GM18511 (cell line): Measurements from ENCODE around the gene SCART1.

Source experiments
- ATAC-seq: cut with Tn5 transposase; IDR thresholded peaks from one replicate; pipeline ENCODE4 v1.9.1; 2021; ENCODE audit warnings: mild to moderate bottlenecking, moderate library complexity; ENCODE audit not compliant: unreplicated experiment

The SCART1 gene

GRCh38 chr10:133454204-133454893, 604 bp downstream of the SCART1 start:
- ATAC-seq = no peak

DNA sequence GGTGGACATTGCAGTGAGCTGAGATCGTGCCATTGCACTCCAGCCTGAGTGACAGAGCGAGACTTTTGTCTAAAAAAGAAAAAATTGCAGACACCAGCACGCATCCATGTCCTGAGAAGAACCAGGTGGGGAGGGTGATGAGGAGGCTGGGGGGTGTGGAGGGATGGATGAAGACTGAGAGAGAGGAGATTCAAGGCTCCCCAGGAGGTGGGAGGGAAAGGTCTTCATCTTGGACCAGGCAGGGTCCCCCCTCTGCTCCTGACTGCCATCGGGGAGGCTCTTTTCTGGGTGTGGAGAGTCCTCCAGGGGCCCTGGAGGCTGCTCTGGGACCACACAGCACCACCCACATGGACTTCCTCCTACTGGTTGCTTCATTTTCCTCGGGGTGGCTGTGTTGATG, 1.5 kb downstream of the SCART1 start:
- no peak for ATAC-seq

DNA sequence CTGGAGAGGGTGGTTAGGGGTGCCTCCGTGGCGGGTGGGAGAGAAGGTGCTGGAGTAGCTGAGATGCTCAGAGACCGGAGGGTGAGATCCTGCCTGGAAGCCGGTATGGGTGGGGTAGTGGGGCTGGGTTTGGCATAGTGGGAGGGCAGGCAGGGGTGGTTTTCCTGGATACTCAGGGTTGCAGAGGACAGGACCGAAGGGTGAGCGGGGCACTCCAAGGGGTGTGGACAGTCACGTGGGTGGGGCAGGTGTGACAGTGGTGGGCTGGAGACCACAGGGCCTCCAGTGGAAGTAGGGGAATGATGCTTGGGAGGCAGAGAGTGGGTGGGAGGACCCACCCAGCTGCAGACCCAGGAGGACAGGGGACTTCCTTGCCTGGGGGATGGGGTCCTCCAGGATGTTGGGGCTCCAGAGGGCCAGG, 1.9 kb downstream of the SCART1 start:
- no peak for ATAC-seq

- ATAC-seq = no peak
These were observed 2.6 kb downstream of the SCART1 start for GRCh38 chr10:133456041-133456951.

- no peak for ATAC-seq
These were observed 3.5 kb downstream of the SCART1 start for GRCh38 chr10:133457100-133457841.

- no peak for ATAC-seq
These were observed 4.4 kb downstream of the SCART1 start for GRCh38 chr10:133458021-133458709.

DNA sequence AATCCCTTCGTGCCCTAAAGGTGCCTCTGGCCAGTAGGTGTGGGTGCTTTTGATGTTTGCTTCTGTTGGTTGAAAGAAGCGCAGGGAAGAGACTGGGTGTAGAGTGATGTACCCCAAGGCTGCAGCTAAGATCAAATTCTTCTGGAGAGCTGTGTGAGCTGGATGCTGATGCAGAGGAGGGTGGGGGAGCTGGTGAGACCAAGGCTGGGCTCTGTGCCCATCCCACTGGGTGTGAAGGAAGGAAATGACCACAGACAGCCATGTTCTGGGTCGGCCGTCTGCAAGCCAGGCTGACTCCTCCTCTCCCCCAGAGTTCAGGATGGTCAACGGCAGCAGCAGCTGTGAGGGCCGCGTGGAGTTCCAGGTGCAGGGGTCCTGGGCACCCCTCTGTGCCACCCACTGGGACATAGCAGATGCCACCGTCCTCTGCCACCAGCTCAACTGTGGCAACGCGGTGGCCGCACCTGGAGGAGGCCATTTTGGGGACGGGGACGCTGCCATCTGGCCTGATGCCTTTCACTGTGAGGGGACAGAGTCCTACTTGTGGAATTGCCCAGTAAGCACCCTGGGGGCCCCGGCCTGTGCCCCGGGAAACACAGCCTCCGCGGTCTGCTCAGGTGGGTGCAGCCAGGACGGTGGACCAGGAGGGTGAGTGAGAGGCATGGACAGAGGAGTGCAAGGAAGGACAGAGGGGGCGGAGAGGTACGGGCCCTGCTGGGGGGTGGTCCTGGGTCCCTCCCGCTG, 5.1 kb downstream of the SCART1 start:
- no peak for ATAC-seq

DNA sequence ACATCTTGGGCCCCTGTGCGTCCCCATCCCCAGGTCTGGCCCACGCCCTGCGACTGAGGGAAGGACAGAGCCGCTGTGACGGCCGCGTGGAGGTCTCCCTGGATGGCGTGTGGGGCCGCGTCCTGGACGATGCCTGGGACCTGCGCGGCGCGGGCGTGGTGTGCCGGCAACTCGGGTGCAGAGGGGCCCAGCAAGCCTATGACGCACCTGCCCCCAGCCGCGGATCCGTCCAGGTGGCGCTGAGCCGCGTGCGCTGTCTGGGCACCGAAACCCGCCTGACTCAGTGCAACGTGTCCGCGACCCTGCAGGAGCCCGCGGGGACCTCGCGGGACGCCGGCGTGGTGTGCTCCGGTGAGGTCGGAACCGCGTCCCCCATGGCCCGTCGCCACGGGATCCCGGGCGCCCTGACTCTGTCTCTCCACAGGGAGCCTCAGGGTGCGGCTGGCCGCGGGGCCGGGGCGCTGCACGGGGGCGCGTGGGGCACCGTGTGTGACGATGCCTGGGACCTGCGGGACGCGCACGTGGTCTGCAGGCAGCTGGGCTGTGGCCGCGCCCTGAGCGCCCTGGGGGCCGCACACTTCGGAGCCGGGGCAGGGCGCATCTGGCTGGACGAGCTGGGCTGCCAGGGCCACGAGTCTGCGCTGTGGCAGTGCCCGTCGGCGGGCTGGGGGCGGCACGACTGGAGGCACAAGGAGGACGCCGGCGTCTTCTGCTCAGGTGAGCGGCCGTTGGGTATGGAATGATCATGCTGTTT, 5.9 kb downstream of the SCART1 start:
- ATAC-seq = no peak

- no peak for ATAC-seq
These were observed 6.5 kb downstream of the SCART1 start for GRCh38 chr10:133460208-133460769.

DNA sequence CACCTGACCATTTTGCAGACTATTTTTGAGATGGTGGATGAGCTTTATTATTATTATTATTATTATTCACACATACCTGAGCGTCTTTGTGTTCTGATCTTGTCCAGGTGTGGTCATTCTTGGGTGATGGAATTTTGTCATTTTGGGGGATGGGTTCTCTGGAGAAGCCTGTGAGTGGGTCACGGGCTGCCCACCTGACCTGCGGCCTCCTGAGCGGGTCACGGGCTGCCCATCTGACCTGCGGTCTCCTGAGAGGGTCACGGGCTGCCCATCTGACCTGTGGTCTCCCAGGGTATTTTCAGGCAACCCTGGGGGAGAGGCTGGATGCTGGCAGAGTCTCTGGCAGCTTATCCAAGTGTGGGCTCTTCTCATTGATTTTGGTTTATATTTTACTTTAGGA, 7.3 kb downstream of the SCART1 start:
- no peak for ATAC-seq

DNA sequence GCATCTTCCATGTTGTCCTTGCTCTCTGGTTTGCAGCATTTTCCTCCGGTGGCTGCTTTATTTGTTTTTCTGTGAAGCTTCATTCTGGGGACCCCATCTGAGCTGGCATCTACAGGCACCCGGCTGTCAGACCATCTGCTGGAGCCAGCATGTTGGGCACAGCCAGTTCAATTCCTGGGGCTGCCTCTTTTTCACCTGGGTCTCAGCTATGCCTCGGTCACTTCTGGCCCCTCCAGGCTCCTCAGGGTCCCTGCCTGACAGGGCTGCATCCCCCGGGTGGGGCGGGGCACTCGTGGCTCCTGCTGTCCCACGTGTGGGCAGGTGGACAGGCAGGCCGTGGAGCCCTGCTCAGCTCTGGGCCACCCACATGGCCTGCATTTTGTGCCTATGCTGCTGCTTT, 8.1 kb downstream of the SCART1 start:
- ATAC-seq = no peak

- no peak for ATAC-seq
These were observed 9.0 kb downstream of the SCART1 start for GRCh38 chr10:133462512-133463305.

DNA sequence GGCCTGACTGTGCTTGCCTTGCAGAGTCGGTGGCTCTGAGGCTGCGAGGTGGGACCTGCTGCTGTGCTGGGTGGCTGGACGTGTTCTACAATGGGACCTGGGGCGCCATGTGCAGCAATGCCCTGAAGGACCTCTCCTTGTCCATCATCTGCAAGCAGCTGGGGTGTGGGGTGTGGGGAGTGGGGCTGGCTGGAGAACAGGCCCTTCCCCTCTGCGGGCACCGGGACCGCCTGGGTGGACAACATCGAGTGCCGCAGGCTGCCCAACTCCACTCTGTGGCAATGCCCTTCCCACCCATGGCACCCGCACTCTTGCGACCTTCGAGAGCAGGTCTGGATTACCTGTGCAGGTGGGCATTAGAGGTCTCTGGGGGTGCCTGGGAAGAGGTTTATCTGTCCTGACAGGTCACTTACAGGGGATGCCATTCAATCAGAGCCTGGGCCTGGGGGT, 10.9 kb downstream of the SCART1 start:
- ATAC-seq = no peak

GRCh38 chr10:133465191-133465949, 11.6 kb downstream of the SCART1 start:
- ATAC-seq = no peak

DNA sequence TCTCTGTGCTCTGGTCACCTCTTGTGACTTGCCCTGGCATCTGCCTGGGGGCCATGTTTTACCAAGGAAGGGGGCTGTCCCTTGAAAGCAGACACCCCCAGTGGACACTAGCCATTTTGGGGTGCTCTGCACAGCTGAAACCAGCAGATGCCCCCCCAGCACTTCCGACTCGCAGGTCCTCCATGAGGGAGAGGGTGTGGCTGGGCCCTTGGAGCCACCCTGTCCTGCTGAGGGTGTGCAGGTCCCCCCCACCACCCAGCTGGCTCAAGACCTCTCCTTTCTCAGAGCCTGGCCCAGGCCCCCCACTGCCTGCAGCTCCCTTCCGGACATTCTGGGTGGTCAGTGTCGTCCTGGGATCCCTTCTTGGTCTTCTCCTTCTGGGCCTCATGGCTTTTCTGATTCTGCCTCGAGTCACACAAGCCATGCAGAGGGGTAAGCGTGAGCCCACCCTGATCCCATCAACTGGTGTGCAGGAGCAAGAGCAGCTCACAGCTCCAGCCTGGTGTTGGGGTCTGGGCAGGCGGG, 12.3 kb downstream of the SCART1 start:
- no peak for ATAC-seq

DNA sequence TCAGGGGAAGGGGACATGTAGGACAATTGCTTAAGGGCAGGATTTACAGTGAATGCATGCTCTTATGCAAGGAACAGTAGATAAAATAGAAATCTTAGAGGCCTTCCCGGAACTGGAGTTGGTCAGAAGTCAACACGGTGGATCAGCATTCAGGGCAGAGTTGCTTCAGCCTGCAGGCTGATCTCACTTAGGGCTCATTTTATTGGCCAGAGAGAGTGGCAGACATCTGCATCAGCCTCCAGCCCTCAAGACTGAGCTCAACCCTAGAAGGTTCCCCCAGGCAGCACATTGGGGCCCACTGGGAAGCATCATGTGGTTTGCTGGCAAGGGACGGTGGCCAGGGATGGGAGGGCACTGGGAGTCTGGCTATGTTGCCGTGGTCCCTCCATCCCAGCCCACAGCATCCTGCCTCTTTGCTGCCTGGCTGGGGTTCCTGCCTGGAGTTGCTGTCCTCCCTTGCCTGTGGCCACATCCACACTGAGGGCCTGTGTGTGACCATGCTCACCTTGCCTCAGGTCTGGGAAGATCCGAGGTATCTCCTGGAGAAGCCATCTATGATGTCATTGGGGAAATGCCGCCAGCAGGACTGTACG, 13.0 kb downstream of the SCART1 start:
- ATAC-seq = no peak
